Chondrocyte (in vitro differentiated cells): Measurements from ENCODE around the gene PFKFB3. TPM values are rescaled to one million over a fixed set of nuclear protein-coding genes. Genes with fewer than 3 reads are reported as not detected.
A peak's percentile ranks its signal among the peaks of the same experiment; 100 is the strongest.

Source experiments
- DNase-seq: peaks from one replicate; pipeline ENCODE4 v3.0.0; 2021; ENCODE audit warnings: mixed read lengths, low spot score
- H3K27ac Mint-ChIP-seq: one replicate; pipeline ENCODE4 v1.8.0; 2021; ENCODE audit warnings: mild to moderate bottlenecking, moderate library complexity, mixed read lengths; ENCODE audit not compliant: unreplicated experiment
- H3K27me3 Mint-ChIP-seq: 2 replicates; pipeline ENCODE4 v1.8.0; 2021; ENCODE audit warnings: low read depth, mixed read lengths
- H3K36me3 Mint-ChIP-seq: 2 replicates; pipeline ENCODE4 v1.8.0; 2021; ENCODE audit warnings: low read depth, mixed read lengths
- H3K4me1 Mint-ChIP-seq: 2 replicates; pipeline ENCODE4 v1.8.0; 2021; ENCODE audit warnings: low read depth, mild to moderate bottlenecking, mixed read lengths
- H3K4me3 Mint-ChIP-seq: one replicate; pipeline ENCODE4 v1.8.0; 2021; ENCODE audit warnings: mild to moderate bottlenecking, moderate library complexity, mixed read lengths; ENCODE audit not compliant: unreplicated experiment
- H3K9me3 Mint-ChIP-seq: 2 replicates; pipeline ENCODE4 v1.8.0; 2021; ENCODE audit warnings: low read depth, mixed read lengths
- CTCF ChIP-seq: fragments of 200-600 bp; sonication (generic); IDR thresholded peaks from 2 replicates; pipeline ENCODE4 v1.5.0; 2021; ENCODE audit warnings: antibody characterized with exemption, mild to moderate bottlenecking, moderate library complexity
- total RNA-seq: library from RNA; stranded (reverse); gene quantifications from 3 replicates; pipeline ENCODE4 v1.2.1, GENCODE V29; 2021

The PFKFB3 gene
- total RNA-seq, 1 donor from 2014 or later = 46.5 TPM

- Mint-ChIP-seq H3K9me3 (no peaks in the 10 kb centered on the region), H3K27me3 (no peaks in the 10 kb centered on the region), H3K4me1 (peaks cover 17% of the 10 kb centered on the region), H3K27ac (no peak overlapping the region), H3K4me3 (no peak overlapping the region), H3K36me3 (peaks cover 43% of the 10 kb centered on the region)
- no peak for TF ChIP-seq CTCF
- peak; percentile 79 for DNase-seq
Measured at GRCh38 chr10:6229746-6230145, 27.0 kb downstream of the PFKFB3 start.

- H3K4me3 Mint-ChIP-seq = no peak overlapping the region
- H3K27me3 Mint-ChIP-seq = no peaks in the 10 kb centered on the region
- peaks cover 45% of the 10 kb centered on the region for H3K36me3 Mint-ChIP-seq
- DNase-seq = peak; percentile 35
- H3K27ac Mint-ChIP-seq = no peak overlapping the region
- H3K4me1 Mint-ChIP-seq = peaks cover 19% of the 10 kb centered on the region
- no peaks in the 10 kb centered on the region for H3K9me3 Mint-ChIP-seq
- no peak for TF ChIP-seq CTCF
Measured at GRCh38 chr10:6230315-6230714, 27.6 kb downstream of the PFKFB3 start.

GRCh38 chr10:6231146-6231545 lies 28.4 kb downstream of the PFKFB3 start:
- no peaks in the 10 kb centered on the region for H3K9me3 Mint-ChIP-seq
- H3K36me3 Mint-ChIP-seq = peaks cover 45% of the 10 kb centered on the region
- H3K4me3 Mint-ChIP-seq = no peak overlapping the region
- TF ChIP-seq CTCF = no peak
- no peaks in the 10 kb centered on the region for H3K27me3 Mint-ChIP-seq
- H3K4me1 Mint-ChIP-seq = peaks cover 24% of the 10 kb centered on the region
- H3K27ac Mint-ChIP-seq = no peak overlapping the region
- DNase-seq = peak; percentile 76

GRCh38 chr10:6231730-6232129 lies 29.0 kb downstream of the PFKFB3 start:
- DNase-seq = no peak
- Mint-ChIP-seq H3K9me3 (no peaks in the 10 kb centered on the region), H3K27ac (no peak overlapping the region), H3K27me3 (no peaks in the 10 kb centered on the region), H3K36me3 (peaks cover 41% of the 10 kb centered on the region), H3K4me1 (peaks cover 30% of the 10 kb centered on the region), H3K4me3 (no peak overlapping the region)
- no peak for TF ChIP-seq CTCF

GRCh38 chr10:6232225-6232807 lies 29.6 kb downstream of the PFKFB3 start:
- Mint-ChIP-seq H3K27me3 (no peaks in the 10 kb centered on the region), H3K4me3 (no peak overlapping the region), H3K4me1 (peaks cover 33% of the 10 kb centered on the region), H3K36me3 (peaks cover 42% of the 10 kb centered on the region), H3K9me3 (no peaks in the 10 kb centered on the region), H3K27ac (no peak overlapping the region)
- TF ChIP-seq CTCF = no peak
- no peak for DNase-seq
